GM12874 (cell line): ENCODE results near the gene TMEM132C.

Source experiments
- TF ChIP-seq, protein P1 (sequence below): IDR thresholded peaks from 2 replicates; pipeline ENCODE4 v1.5.1; 2011; ENCODE audit warnings: low read depth, mild to moderate bottlenecking, control low read depth, low read length, moderate library complexity; ENCODE audit not compliant: insufficient read depth

The TMEM132C gene

DNA sequence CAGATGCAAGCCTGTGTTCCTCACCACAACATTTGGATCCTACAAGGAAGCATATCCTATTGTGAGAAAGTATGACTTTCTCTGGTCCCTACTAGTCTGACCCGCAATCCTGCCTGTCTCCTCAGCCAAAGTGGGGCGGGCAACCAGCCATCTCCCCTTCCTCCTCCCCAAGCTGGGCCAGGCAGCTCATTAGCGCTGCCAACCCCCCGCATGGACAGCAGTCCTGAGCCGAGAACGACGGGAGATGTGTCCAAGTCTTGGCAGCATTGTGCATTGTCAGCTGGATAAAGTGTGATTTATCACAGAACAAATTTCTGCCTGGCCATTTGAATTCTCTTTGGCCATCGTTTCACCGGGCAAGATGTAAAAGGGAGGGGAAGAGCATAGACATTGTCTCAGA is 417.4 kb downstream of the TMEM132C start:
- TF ChIP-seq, protein P1, sequence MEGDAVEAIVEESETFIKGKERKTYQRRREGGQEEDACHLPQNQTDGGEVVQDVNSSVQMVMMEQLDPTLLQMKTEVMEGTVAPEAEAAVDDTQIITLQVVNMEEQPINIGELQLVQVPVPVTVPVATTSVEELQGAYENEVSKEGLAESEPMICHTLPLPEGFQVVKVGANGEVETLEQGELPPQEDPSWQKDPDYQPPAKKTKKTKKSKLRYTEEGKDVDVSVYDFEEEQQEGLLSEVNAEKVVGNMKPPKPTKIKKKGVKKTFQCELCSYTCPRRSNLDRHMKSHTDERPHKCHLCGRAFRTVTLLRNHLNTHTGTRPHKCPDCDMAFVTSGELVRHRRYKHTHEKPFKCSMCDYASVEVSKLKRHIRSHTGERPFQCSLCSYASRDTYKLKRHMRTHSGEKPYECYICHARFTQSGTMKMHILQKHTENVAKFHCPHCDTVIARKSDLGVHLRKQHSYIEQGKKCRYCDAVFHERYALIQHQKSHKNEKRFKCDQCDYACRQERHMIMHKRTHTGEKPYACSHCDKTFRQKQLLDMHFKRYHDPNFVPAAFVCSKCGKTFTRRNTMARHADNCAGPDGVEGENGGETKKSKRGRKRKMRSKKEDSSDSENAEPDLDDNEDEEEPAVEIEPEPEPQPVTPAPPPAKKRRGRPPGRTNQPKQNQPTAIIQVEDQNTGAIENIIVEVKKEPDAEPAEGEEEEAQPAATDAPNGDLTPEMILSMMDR = no peak

DNA sequence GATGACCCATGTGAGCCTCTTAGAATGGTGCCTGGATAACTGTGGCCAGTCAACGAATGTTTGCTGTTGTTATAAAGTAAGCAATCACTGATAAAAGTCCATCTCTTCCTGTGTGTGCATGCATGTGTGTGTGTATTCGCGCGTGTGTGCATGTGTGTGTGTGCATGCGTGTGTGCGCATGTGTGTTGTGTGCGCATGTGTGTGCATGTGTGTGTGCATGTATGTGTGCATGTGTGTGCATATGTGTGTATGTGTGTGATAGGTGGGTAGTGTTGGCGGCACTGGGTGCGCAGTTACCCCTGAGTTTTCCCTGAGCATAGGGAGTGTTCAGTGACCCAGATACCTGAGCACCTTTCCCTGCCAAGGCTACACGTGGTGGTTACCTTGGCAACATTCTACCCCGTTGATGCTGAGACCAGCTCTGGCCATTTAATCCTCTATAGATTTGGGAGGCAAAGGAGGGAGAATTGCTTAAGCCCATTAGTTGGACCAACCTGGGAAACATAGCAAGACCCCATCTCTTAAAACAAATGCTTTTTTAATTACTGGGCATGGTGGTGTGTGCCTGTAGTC is 419.0 kb downstream of the TMEM132C start:
- TF ChIP-seq, protein P1 = no peak

DNA sequence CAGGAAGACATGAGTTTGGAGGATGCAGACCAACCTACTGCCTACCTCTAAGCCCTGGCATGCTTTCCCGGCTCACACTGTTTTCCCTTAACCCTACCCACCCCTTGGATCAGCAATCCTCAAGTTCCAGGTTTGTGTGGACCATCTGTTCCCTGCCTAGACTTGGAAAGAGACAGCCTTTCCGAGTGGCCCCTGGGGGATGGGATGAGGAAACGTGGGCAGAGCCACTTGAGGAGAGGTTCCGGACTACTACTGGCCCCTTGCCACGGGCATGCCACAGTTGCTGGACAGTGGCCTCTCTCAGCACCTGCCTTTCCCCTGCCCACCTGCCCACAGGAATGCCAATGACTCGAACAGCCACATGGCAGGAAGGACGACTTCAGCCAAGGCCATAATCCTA is 420.9 kb downstream of the TMEM132C start:
- TF ChIP-seq, protein P1 = no peak

DNA sequence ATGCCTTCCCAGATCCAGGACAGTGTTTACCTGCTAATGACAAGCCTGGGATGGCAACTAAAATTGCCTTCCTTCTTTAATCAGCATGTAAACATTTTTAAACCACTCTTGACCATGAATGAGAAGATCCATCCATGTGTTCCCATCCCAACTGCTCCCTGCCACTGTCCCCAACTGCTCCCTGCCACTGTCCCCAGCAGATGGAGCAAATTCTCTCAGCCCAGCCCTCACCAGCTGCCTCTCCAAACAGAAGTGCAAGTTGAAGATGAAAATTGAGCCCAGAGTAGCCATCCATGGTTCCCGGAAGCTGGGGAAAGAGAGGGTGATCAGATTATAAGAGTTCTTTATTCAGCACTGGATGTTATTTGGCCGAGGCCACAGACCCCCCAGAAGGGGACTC is 423.7 kb downstream of the TMEM132C start:
- TF ChIP-seq, protein P1 = no peak

DNA sequence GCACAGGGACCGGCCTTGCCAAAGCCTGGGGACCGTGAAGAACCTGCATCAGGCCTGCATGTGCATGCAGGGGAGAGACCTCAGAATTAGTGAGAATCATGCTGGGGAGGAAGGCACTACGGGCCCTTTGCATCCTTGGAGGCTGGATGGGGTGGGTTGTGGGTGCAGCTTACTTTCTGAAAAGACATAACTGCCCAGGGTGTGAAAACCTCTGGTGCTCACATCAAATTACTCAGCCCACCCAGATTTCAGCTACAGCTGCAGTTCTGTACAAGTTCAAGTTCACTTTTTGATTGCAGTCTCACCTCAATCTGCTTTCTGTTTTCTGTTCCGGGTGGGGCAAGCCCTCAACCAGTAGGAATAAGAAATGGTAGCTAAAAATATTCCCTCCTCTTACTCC is 426.1 kb downstream of the TMEM132C start:
- TF ChIP-seq, protein P1 = no peak

DNA sequence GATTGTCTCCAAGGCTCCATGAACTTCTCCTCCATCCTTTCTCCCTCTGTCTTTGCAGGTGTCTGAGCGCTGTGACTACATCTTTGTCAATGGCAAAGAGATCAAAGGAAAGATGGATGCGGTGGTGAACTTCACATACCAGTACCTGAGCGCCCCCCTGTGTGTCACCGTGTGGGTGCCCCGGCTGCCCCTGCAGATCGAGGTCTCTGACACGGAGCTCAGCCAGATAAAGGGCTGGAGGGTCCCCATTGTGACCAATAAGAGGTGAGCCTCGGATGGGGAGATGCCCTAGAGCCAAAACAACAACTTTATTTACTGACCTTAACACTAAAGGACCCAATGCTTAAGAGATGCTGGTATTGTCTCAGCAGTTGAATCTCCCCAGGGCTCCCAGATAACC is 426.8 kb downstream of the TMEM132C start:
- TF ChIP-seq, protein P1 = no peak

DNA sequence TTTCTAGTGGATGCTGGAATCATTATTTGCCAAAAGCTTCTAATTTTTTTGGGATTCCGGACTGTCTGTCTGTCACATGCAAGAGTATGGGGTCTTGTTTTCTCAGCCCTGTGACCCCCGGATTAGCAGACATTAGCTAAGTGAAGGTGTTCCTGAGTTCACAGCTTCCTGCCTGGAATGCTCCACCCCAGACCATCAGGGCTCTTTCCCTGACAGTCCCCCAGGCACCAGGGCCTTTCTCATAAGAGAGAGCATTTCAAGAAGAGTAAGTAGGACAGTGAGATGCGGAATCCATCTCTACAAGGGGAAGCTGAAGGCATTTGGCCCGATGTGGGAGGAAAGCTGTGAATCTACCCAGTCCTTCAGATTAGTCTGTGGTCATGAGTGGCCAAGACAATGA is 427.5 kb downstream of the TMEM132C start:
- TF ChIP-seq, protein P1 = no peak
